SK-N-SH (cell line): ENCODE measurements around the gene SSR1. TPM values are rescaled to one million over a fixed set of nuclear protein-coding genes. Genes with fewer than 3 reads are reported as not detected.

ENCODE experiments used
- CTCF ChIA-PET: fragments of 300-600, 350-600 bp; formaldehyde crosslinking; extraction: SDS; loops from one replicate; lab custom pipeline; 2021; lab: Yijun Ruan, JAX
- POLR2A ChIA-PET: fragments of 350-600 bp; sonication (Branson Sonifier 250); formaldehyde crosslinking; extraction: SDS; loops from one replicate; lab custom pipeline; 2020; ENCODE audit warnings: antibody characterized with exemption, inconsistent platforms; lab: Yijun Ruan, JAX
- DNase-seq: peaks from one replicate; pipeline ENCODE4 v3.0.0; 2012
- H2AFZ ChIP-seq: fragments of 200-600 bp; sonication (generic); 2 replicates; pipeline ENCODE4 v1.8.1; 2016; ENCODE audit warnings: antibody characterized with exemption, mild to moderate bottlenecking, low read depth
- H3F3A ChIP-seq: fragments of 200-600 bp; sonication (generic); replicated peaks from 2 replicates; pipeline ENCODE3; 2016; ENCODE audit warnings: antibody characterized with exemption, mild to moderate bottlenecking; ENCODE audit not compliant: insufficient read depth
- H3K27ac ChIP-seq, 2 experiments: fragments of 200-500 bp in 1 of 2; fragments of 200-600 bp in 1 of 2; sonication (Bioruptor generic) in 1 of 2; sonication (generic), shearing (Covaris generic) in 1 of 2; 2 replicates each; pipeline versions ENCODE4 v1.5.1 to v1.6.1; 2014 to 2016; ENCODE audit warnings: low read depth in 2 of 2, inconsistent platforms in 1 of 2, low read length in 1 of 2, mild to moderate bottlenecking in 1 of 2, mixed read lengths in 1 of 2
- H3K27me3 ChIP-seq: fragments of 200-600 bp; sonication (generic), shearing (Covaris generic); 2 replicates; pipeline ENCODE4 v1.6.1; 2016; ENCODE audit warnings: mixed run types; ENCODE audit not compliant: insufficient read depth
- H3K36me3 ChIP-seq, 2 experiments: fragments of 200-500 bp in 1 of 2; fragments of 200-600 bp in 1 of 2; sonication (Bioruptor generic) in 1 of 2; sonication (generic) in 1 of 2; replicated peaks in 1 of 2; 2 replicates each; pipeline versions ENCODE3 to v1.5.1; 2014 to 2016; ENCODE audit warnings: low read length in 1 of 2, mild to moderate bottlenecking in 1 of 2; ENCODE audit not compliant: insufficient read depth in 2 of 2, control insufficient read depth in 1 of 2
- H3K4me1 ChIP-seq, 2 experiments: fragments of 200-500 bp in 1 of 2; fragments of 200-600 bp in 1 of 2; sonication (Bioruptor generic) in 1 of 2; sonication (generic), shearing (Covaris generic) in 1 of 2; 2 replicates each; pipeline versions ENCODE4 v1.5.1 to v1.6.1; 2014 to 2016; ENCODE audit warnings: low read depth in 1 of 2, low read length in 1 of 2, mixed run types in 1 of 2; ENCODE audit not compliant: insufficient read depth in 2 of 2, control insufficient read depth in 1 of 2
- H3K4me2 ChIP-seq: fragments of 200-600 bp; sonication (generic), shearing (Covaris generic); 2 replicates; pipeline ENCODE4 v1.6.1; 2017; ENCODE audit warnings: mixed run types
- H3K4me3 ChIP-seq, 2 experiments: fragments of 200-500 bp in 1 of 2; fragments of 200-600 bp in 1 of 2; sonication (Bioruptor generic) in 1 of 2; sonication (generic), shearing (Covaris generic) in 1 of 2; 2 replicates each; pipeline versions ENCODE4 v1.5.1 to v1.8.1; 2014 to 2016; ENCODE audit warnings: low read depth in 2 of 2, inconsistent platforms in 1 of 2, low read length in 1 of 2, mild to moderate bottlenecking in 1 of 2, mixed read lengths in 1 of 2, moderate library complexity in 1 of 2
- H3K79me2 ChIP-seq: fragments of 200-600 bp; sonication (generic); 2 replicates; pipeline ENCODE4 v1.8.1; 2017; ENCODE audit warnings: mild to moderate bottlenecking; ENCODE audit not compliant: insufficient read depth
- H3K9ac ChIP-seq: fragments of 200-600 bp; sonication (generic); 2 replicates; pipeline ENCODE4 v1.6.1; 2017; ENCODE audit warnings: mixed run types
- H3K9me2 ChIP-seq: fragments of 200-600 bp; sonication (generic); 2 replicates; pipeline ENCODE4 v1.6.1; 2017; ENCODE audit warnings: mixed run types
- H3K9me3 ChIP-seq: fragments of 200-600 bp; sonication (generic); 2 replicates; pipeline ENCODE4 v1.6.1; 2017; ENCODE audit warnings: mixed run types, mild to moderate bottlenecking, moderate library complexity
- H4K20me1 ChIP-seq: fragments of 200-600 bp; sonication (generic); 2 replicates; pipeline ENCODE4 v1.6.1; 2017; ENCODE audit warnings: mild to moderate bottlenecking, mixed run types; ENCODE audit not compliant: insufficient read depth
- FOXJ3 ChIP-seq: sonication (generic); formaldehyde crosslinking; IDR thresholded peaks from 2 replicates; pipeline ENCODE4 v1.5.1; 2020; ENCODE audit warnings: mild to moderate bottlenecking, missing genetic modification reagents
- JUND ChIP-seq: IDR thresholded peaks from 2 replicates; pipeline ENCODE4 v1.4.0; 2012
- MXI1 ChIP-seq: IDR thresholded peaks from 2 replicates; pipeline ENCODE4 v1.6.1; 2012; ENCODE audit warnings: mild to moderate bottlenecking, low read depth, low read length, improper control_type of control experiment
- RFX5 ChIP-seq: IDR thresholded peaks from 2 replicates; pipeline ENCODE4 v1.6.1; 2012; ENCODE audit warnings: mild to moderate bottlenecking, improper control_type of control experiment, low read length
- RXRA ChIP-seq: IDR thresholded peaks from 2 replicates; pipeline ENCODE4 v1.4.0; 2012; ENCODE audit warnings: low read depth, mild to moderate bottlenecking, borderline replicate concordance
- TCF12 ChIP-seq: IDR thresholded peaks from 2 replicates; pipeline ENCODE4 v1.4.0; 2012
- WGBS: methylation state at CpG from one replicate; pipeline ENCODE4 v1.1.6; 2017; ENCODE audit warnings: low lambda C conversion rate; 5-methylcytosine and 5-hydroxymethylcytosine counted together
- polyA plus RNA-seq, 3 experiments: library from polyadenylated mRNA; depleted of rRNA; stranded (reverse); fragments of >200 nt; gene quantifications; 2 replicates each; pipeline ENCODE4 v1.2.3, GENCODE V29; 2012
- TF ChIP-seq, protein P1 (sequence below): fragments of 200-600 bp; sonication (generic); IDR thresholded peaks from 2 replicates; pipeline ENCODE4 v1.6.1; 2017; ENCODE audit warnings: antibody characterized with exemption, mild to moderate bottlenecking, moderate library complexity
- TF ChIP-seq, protein P2 (sequence below): IDR thresholded peaks from 2 replicates; pipeline ENCODE4 v1.4.0; 2012; ENCODE audit warnings: low read depth, borderline replicate concordance

SSR1 gene
- polyA plus RNA-seq, 1 of the 3 experiments (the other 2 are of a cell fraction) = 50.7 TPM

GRCh38 chr6:7235712-7236305, 77.2 kb downstream of the SSR1 start:
- Histone ChIP-seq H3K79me2 (peaks cover 9% of the 10 kb centered on the region), H3F3A (peaks cover 4% of the 10 kb centered on the region), H3K4me1 (no peaks in the 10 kb centered on the region; a peak in 1 of 4 replicates), H3K9me2 (no peaks in the 10 kb centered on the region), H4K20me1 (0 out of 2 replicates have a peak, but pooled peaks cover 7% of the 10 kb centered on the region), H3K27me3 (no peaks in the 10 kb centered on the region), H3K36me3 (peaks cover 0 to 10% of the 10 kb centered on the region in 2 experiments), H3K27ac (no peak overlapping the region), H3K4me3 (no peak overlapping the region), H3K9ac (no peak overlapping the region), H2AFZ (no peak overlapping the region), H3K9me3 (no peaks in the 10 kb centered on the region), H3K4me2 (no peak overlapping the region)
- DNase-seq = no peak
- CTCF ChIA-PET = interaction anchor here (1.6 kb wide), 1 partner anchor 559 kb away, joined by 5 read pairs; no protein-coding TSS in a partner anchor
- TF ChIP-seq, protein P1, sequence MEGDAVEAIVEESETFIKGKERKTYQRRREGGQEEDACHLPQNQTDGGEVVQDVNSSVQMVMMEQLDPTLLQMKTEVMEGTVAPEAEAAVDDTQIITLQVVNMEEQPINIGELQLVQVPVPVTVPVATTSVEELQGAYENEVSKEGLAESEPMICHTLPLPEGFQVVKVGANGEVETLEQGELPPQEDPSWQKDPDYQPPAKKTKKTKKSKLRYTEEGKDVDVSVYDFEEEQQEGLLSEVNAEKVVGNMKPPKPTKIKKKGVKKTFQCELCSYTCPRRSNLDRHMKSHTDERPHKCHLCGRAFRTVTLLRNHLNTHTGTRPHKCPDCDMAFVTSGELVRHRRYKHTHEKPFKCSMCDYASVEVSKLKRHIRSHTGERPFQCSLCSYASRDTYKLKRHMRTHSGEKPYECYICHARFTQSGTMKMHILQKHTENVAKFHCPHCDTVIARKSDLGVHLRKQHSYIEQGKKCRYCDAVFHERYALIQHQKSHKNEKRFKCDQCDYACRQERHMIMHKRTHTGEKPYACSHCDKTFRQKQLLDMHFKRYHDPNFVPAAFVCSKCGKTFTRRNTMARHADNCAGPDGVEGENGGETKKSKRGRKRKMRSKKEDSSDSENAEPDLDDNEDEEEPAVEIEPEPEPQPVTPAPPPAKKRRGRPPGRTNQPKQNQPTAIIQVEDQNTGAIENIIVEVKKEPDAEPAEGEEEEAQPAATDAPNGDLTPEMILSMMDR = no peak
- TF ChIP-seq TCF12 = no peak
- POLR2A ChIA-PET = no interaction called here
- WGBS = 57% methylated on average over 9 of the region's 9 CpGs

DNA sequence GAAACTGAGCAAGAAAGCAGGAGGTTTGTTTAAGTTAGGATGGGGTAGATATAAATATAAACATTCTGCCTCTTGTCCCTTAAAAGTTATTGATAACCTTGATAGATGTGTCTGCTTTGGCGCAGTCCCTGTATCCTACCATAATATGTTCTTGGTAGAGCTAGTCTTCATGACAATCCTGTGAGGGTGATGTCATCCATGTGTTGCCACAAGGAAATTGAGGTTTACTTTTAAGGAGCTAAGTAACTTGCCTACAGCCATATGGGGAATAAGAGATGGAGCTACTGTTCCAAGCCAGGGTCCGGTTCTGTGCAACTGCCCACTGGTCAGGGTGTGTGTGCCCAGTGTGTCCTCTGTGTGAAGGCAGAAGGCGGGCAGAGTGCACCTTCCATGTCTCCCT, 78.5 kb downstream of the SSR1 start:
- TF ChIP-seq MXI1 = no peak
- no peak for TF ChIP-seq RFX5
- no peak for TF ChIP-seq TCF12
- no peak for TF ChIP-seq FOXJ3 (CRISPR knock-in tag)
- TF ChIP-seq RXRA = no peak
- TF ChIP-seq, protein P2, sequence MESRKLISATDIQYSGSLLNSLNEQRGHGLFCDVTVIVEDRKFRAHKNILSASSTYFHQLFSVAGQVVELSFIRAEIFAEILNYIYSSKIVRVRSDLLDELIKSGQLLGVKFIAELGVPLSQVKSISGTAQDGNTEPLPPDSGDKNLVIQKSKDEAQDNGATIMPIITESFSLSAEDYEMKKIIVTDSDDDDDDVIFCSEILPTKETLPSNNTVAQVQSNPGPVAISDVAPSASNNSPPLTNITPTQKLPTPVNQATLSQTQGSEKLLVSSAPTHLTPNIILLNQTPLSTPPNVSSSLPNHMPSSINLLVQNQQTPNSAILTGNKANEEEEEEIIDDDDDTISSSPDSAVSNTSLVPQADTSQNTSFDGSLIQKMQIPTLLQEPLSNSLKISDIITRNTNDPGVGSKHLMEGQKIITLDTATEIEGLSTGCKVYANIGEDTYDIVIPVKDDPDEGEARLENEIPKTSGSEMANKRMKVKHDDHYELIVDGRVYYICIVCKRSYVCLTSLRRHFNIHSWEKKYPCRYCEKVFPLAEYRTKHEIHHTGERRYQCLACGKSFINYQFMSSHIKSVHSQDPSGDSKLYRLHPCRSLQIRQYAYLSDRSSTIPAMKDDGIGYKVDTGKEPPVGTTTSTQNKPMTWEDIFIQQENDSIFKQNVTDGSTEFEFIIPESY = no peak
- TF ChIP-seq JUND = no peak
- Histone ChIP-seq H4K20me1 (0 out of 2 replicates have a peak, but pooled peaks cover 7% of the 10 kb centered on the region), H3K27me3 (no peaks in the 10 kb centered on the region), H3K4me1 (no peaks in the 10 kb centered on the region; a peak in 1 of 4 replicates), H3K4me3 (no peak overlapping the region), H3K4me2 (no peak overlapping the region), H3K9ac (no peak overlapping the region), H3K79me2 (peaks cover 7% of the 10 kb centered on the region), H3F3A (peaks cover 4% of the 10 kb centered on the region), H3K36me3 (peaks cover 0 to 16% of the 10 kb centered on the region in 2 experiments), H2AFZ (no peak overlapping the region), H3K9me2 (no peaks in the 10 kb centered on the region), H3K27ac (no peak overlapping the region), H3K9me3 (no peaks in the 10 kb centered on the region)
- no peak for DNase-seq
- POLR2A ChIA-PET = no interaction called here
- CTCF ChIA-PET = interaction anchor here (0.7 to 1.7 kb wide), 3 partner anchors 9 to 41 kb away, joined by 3 to 6 read pairs (median 3); no protein-coding TSS in a partner anchor
- 82% methylated on average over 3 of the region's 3 CpGs for WGBS
